Measurements from ENCODE around the gene GPR82. TPM values are rescaled to one million over a fixed set of nuclear protein-coding genes. Genes with fewer than 3 reads are reported as not detected.
"Not testable (repeated sequence)": the region's sequence is repeated elsewhere in the genome, so short reads cannot be mapped to it uniquely, and the experiment has no call there.

GPR82 gene
- total RNA-seq, 1 donor from 2014 or later: not detected

DNA sequence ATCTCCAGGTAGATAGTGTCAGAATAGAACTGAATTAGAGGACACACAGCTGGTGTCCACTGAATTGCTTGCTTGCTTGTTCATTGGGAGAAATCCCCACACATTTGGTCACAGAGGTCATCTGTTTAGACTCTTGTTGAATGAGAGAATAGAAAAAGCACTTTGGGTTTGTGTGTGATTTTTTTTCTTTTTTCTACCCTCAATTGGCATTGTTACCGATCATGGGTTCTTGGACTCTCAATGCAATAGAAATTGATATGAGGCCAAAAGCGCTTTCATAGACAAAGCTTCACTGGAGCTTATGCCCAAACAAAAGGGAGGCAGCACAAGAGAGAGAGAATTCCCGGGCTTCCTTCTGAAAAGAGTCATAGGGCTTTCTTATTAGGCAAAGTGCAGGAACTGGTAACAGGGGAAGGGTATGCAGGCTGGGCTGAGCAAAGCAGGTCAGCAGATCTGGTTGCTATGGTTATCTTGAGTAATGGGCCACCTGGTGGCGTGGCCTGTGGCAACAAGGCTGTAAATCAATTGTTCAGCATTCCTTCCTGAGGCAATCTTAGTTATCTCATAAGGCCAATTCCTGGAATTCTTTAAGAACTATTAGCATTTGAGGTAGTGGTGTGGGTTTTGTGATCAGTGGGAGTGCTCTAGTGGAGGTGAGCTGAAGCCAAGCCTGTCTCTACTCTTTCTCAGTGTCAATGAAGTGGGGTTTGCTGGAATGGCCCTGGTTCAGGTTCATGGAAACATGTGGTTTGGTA, 5.3 kb upstream of the GPR82 start:
- TF ChIP-seq CTCF (IDR thresholded peaks at IDR 0.05): no peak
- H3K9me3 Mint-ChIP-seq (ENCODE audit: unreplicated experiment): peaks cover 14% of the 10 kb centered on the region
- no peak for DNase-seq (ENCODE audit: extremely low spot score, unreplicated experiment)
- no peaks in the 10 kb centered on the region for H3K4me1 Mint-ChIP-seq (ENCODE audit: unreplicated experiment)
- no peak overlapping the region for H3K4me3 Mint-ChIP-seq (ENCODE audit: unreplicated experiment)
- peaks cover 14% of the 10 kb centered on the region for H3K36me3 Mint-ChIP-seq (ENCODE audit: unreplicated experiment)
- H3K27ac Mint-ChIP-seq (ENCODE audit: unreplicated experiment): no peak overlapping the region
- no peaks in the 10 kb centered on the region for H3K27me3 Mint-ChIP-seq (ENCODE audit: unreplicated experiment)

- peaks cover 14% of the 10 kb centered on the region for H3K9me3 Mint-ChIP-seq (ENCODE audit: unreplicated experiment)
- H3K4me3 Mint-ChIP-seq (ENCODE audit: unreplicated experiment); H3K27me3 Mint-ChIP-seq (ENCODE audit: unreplicated experiment); H3K4me1 Mint-ChIP-seq (ENCODE audit: unreplicated experiment); DNase-seq (ENCODE audit: extremely low spot score, unreplicated experiment); H3K27ac Mint-ChIP-seq (ENCODE audit: unreplicated experiment): not testable (repeated sequence)
- H3K36me3 Mint-ChIP-seq (ENCODE audit: unreplicated experiment): peaks cover 14% of the 10 kb centered on the region
These were observed 4.4 kb upstream of the GPR82 start for GRCh38 chrX:41719610-41720009.

- Mint-ChIP-seq H3K36me3 (ENCODE audit: unreplicated experiment) (peaks cover 14% of the 10 kb centered on the region), H3K4me3 (ENCODE audit: unreplicated experiment) (no peak overlapping the region), H3K27ac (ENCODE audit: unreplicated experiment) (no peak overlapping the region), H3K27me3 (ENCODE audit: unreplicated experiment) (no peaks in the 10 kb centered on the region), H3K4me1 (ENCODE audit: unreplicated experiment) (no peaks in the 10 kb centered on the region), H3K9me3 (ENCODE audit: unreplicated experiment) (peaks cover 14% of the 10 kb centered on the region)
- no peak for DNase-seq (ENCODE audit: extremely low spot score, unreplicated experiment)
- TF ChIP-seq CTCF (IDR thresholded peaks at IDR 0.05): no peak
These were observed 3.7 kb upstream of the GPR82 start for GRCh38 chrX:41720125-41720779.

DNA sequence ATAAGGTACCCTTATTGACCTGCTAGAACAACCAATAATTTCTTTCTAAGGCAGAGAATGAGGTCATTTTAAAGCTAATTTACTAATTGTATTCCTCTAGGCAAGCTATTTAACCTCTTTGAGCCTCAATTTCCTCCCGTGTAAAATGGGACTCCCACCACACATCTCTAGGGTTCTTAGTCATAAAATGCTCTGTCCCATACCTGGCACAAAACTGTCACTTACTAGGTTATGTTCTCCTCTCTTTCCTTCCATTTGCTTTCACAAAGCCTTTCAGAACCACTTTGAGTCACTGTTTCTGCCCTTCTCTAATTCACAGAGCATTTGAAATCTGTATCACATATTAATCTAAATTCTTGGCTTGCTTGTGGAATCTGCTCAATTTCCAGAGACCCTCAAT, 2.4 kb upstream of the GPR82 start:
- H3K36me3 Mint-ChIP-seq (ENCODE audit: unreplicated experiment): peaks cover 14% of the 10 kb centered on the region
- DNase-seq (ENCODE audit: extremely low spot score, unreplicated experiment): no peak
- H3K27ac Mint-ChIP-seq (ENCODE audit: unreplicated experiment): no peak overlapping the region
- no peak for TF ChIP-seq CTCF (IDR thresholded peaks at IDR 0.05)
- peaks cover 14% of the 10 kb centered on the region for H3K9me3 Mint-ChIP-seq (ENCODE audit: unreplicated experiment)
- no peaks in the 10 kb centered on the region for H3K27me3 Mint-ChIP-seq (ENCODE audit: unreplicated experiment)
- no peaks in the 10 kb centered on the region for H3K4me1 Mint-ChIP-seq (ENCODE audit: unreplicated experiment)
- H3K4me3 Mint-ChIP-seq (ENCODE audit: unreplicated experiment): no peak overlapping the region

GRCh38 chrX:41722214-41722613, 1.8 kb upstream of the GPR82 start:
- no peaks in the 10 kb centered on the region for H3K4me1 Mint-ChIP-seq (ENCODE audit: unreplicated experiment)

More at GRCh38 chrX:41722214-41722613, 1.8 kb upstream of the GPR82 start:
- no peak overlapping the region for H3K4me3 Mint-ChIP-seq (ENCODE audit: unreplicated experiment)
- peaks cover 9% of the 10 kb centered on the region for H3K9me3 Mint-ChIP-seq (ENCODE audit: unreplicated experiment)
- no peak overlapping the region for H3K27ac Mint-ChIP-seq (ENCODE audit: unreplicated experiment)
- peaks cover 14% of the 10 kb centered on the region for H3K36me3 Mint-ChIP-seq (ENCODE audit: unreplicated experiment)
- H3K27me3 Mint-ChIP-seq (ENCODE audit: unreplicated experiment): no peaks in the 10 kb centered on the region
- no peak for TF ChIP-seq CTCF (IDR thresholded peaks at IDR 0.05)
- no peak for DNase-seq (ENCODE audit: extremely low spot score, unreplicated experiment)

Measured in osteocyte (in vitro differentiated cells).